DMS53 treated with DMSO at 0.1 percent for 48 hours (cell line): ENCODE data around the gene URAD.
A peak's percentile ranks its signal among the peaks of the same experiment; 100 is the strongest.

ENCODE experiments used
- DNase-seq: peaks from one replicate; lab custom pipeline; 2025; ENCODE audit not compliant: unreplicated experiment; lab: John Stamatoyannopoulos, UW

Gene URAD

GRCh38 chr13:27959976-27960361 is 28.5 kb downstream of the URAD start:
- no peak for DNase-seq

DNA sequence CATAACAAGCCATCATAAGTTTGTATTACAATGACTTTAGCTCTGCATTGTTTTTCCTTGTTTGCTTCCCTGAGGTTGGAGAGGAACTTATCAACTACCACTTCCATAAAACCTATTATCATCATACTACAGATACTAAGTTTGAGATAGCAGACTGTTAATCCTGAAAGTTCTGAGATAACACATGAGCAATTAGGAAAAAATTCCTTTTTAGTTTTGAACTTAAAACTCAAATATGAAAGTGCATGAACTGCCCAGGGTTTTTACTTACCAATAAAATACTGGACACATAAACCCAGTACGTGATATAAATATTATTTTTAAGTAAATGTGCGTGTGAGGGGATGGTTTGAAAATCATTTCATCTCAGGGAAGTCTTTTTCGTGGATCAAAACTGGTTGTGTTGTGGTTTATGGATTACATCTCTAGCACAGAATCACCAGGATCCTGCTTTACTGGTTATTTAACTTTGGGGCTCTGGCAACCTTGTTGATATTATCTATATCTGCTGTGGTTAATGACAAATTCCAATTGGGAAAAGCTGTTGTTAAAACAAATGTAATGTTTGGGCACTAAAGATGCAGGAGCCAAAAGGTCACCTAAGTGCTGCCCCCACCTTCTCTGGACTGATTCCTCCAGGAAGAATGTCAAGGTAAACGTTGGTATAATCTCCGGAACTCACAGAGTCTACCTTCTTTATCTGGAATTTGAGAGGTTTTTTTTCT is 31.8 kb downstream of the URAD start:
- DNase-seq, result no peak

- no peak for DNase-seq
These were observed 33.4 kb downstream of the URAD start for GRCh38 chr13:27955014-27955591.

DNA sequence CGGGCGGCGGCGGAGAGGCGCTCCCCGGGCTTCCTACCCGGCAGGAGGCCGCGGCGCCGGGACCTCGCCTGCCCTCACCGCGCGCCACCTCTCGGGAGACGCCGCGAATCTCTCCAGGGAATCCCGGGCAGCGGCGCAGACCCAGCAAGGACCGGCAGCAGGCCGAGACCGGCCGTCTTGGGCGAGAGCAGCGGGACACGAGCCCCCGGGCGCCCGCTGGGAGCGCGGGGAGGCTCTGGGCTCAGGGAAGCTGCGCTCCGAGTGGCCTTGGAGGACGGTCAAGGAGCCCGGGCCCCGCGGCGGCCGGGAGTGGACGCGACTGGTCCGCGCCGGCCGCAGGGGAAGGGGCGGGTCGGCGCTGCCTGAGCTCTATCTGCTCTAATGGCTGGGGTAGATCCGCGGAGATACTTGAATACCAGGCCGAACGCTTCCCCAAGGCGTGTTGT is 34.1 kb downstream of the URAD start:
- DNase-seq, result peak; percentile 33

DNA sequence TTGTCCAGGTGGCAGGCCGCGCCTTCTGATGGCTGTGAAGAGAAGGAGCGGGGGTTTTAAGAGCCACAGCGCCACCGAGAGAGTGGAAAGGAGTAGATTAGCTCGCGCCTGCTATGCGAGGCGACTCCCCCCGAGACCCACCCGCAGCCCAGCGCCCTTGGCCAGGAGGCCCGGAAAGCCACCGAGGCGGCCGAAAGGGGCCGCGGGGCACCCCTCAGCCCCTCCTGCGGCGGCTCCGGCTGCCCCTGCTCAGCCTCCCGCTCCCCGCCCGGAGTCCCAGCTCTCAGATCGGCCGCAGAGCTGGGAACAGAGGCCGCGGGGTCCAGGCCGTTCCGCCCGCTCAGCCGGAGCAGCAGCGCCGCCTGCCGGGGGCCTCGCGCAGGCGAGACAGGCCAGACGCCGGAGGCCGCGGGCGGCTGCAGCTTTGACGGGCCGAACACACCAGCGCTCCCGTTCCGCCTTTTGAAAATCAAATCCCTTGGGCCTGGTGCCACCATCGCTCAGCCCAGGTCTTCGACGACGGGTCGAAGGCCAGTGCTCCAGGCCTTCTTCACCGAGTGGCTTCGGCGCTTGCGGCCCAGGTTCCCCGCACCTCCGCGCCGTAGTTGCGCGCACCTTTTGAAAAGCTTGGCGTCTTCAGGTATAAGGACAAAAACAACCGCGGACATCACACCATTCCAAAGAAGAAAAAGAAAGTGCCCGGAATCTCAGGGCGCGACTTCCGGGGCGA is 34.7 kb downstream of the URAD start:
- DNase-seq, result peak; percentile 73

GRCh38 chr13:27952876-27953675 is 35.4 kb downstream of the URAD start:
- no peak for DNase-seq

GRCh38 chr13:27942972-27943371 is 45.5 kb downstream of the URAD start:
- no peak for DNase-seq

DNA sequence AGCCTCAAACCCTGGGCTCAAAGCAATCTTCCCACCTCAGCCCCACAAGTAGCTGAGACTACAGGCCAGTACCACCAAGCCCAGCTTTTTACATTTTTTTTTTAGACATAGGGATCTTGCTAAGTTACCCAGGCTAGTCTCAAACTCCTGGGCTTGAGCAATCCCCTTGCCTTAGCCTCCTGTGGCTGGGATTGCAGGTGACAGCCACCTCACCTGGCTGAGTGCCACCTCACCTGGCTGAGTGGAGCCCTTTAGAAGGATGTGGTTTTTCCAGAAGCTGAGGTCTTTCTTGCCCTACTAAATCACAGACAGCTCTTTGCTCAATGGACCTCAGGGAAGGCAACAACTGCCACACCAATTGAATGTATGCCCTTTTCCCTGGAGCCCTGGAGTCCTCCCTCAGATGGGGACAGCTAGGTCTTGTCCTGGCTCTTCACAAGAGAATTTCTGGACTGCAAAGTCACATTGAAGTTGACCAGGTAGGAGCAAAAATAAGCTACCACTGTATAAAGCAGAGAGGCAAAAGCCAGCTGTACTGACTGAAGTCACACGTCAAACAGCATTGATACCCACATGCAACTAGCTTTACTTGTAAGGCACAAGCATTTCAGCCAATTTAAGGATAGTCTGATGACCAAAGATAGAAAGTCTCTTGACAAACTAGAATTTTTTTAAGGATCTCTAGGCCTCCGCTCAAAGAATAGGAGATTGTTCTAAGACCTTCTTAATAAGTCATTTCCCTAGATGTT is 54.7 kb downstream of the URAD start:
- DNase-seq, result no peak

GRCh38 chr13:27933118-27933517 is 55.4 kb downstream of the URAD start:
- no peak for DNase-seq

DNA sequence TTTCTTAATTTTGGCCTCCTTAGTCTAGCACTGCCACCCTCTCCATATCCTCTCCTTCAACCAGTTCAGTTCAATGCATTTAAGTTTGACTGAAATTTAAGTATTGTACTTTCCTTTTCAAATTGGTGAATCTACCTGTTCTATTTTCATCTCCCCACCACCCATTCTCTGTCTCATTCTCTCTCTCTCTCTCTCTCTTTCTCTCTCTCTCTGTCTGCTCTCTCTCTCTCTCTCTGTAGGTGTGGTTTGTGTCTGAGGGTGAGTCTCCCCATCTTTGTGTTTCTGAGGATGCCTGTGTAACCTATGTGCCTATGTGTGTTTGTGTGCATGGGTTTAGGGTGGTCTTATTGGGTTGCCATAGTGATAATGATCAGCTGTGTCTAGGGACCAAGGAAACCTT is 58.6 kb downstream of the URAD start:
- no peak for DNase-seq

GRCh38 chr13:27928805-27929753 is 59.4 kb downstream of the URAD start:
- DNase-seq, result no peak

DNA sequence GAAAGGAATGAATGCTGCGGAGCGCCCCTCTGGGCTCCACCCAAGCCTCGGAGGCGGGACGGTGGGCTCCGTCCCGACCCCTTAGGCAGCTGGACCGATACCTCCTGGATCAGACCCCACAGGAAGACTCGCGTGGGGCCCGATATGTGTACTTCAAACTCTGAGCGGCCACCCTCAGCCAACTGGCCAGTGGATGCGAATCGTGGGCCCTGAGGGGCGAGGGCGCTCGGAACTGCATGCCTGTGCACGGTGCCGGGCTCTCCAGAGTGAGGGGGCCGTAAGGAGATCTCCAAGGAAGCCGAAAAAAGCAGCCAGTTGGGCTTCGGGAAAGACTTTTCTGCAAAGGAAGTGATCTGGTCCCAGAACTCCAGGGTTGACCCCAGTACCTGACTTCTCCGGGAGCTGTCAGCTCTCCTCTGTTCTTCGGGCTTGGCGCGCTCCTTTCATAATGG is 60.1 kb downstream of the URAD start:
- DNase-seq, result no peak
